PC-3 (cell line): ENCODE measurements around the gene TFDP2. TPM values are rescaled to one million over a fixed set of nuclear protein-coding genes. Genes with fewer than 3 reads are reported as not detected.

Experiments
- ATAC-seq: fragments of 200-7000 bp; cut with Tn5 transposase; 2 replicates; pipeline ENCODE4 v1.9.1; 2020; ENCODE audit warnings: mild to moderate bottlenecking, moderate library complexity
- BruUV-seq: library from RNA; stranded (reverse); fragments of 400-500 nt; replicated peaks from 2 replicates; lab custom pipeline; 2021; lab: Mats Ljungman, UMichigan
- CTCF ChIA-PET: fragments of 300-600 bp; sonication (Branson Sonifier 250); formaldehyde crosslinking; loops from one replicate; lab custom pipeline; 2022; ENCODE audit warnings: antibody characterized with exemption; lab: Charles Lee
- POLR2A ChIA-PET: fragments of 300-600 bp; sonication (Branson Sonifier 250); formaldehyde crosslinking; loops from one replicate; lab custom pipeline; 2022; ENCODE audit warnings: antibody characterized with exemption; ENCODE audit not compliant: unreplicated experiment; lab: Charles Lee
- DNase-seq: peaks from one replicate; pipeline ENCODE4 v3.0.0-alpha.2; 2015
- H2AFZ ChIP-seq: fragments of 300-600 bp; sonication (generic); 2 replicates; pipeline ENCODE4 v1.6.0; 2016; ENCODE audit warnings: antibody characterized with exemption, low read length
- H3F3A ChIP-seq: fragments of 300-600 bp; sonication (generic); one replicate; pipeline ENCODE4 v1.6.0; 2017; ENCODE audit warnings: antibody characterized with exemption, low read length, control low read depth, mild to moderate bottlenecking; ENCODE audit not compliant: unreplicated experiment
- H3K27ac ChIP-seq: fragments of 300-600 bp; sonication (generic); 2 replicates; pipeline ENCODE4 v1.5.1; 2016; ENCODE audit warnings: mild to moderate bottlenecking, low read length
- H3K27me3 ChIP-seq: fragments of 300-600 bp; sonication (generic); 2 replicates; pipeline ENCODE4 v1.6.1; 2016; ENCODE audit warnings: low read length, mixed read lengths
- H3K36me3 ChIP-seq: fragments of 300-600 bp; sonication (generic); 2 replicates; pipeline ENCODE4 v1.6.1; 2016; ENCODE audit warnings: low read depth, mixed run types, low read length, mixed read lengths
- H3K4me1 ChIP-seq: fragments of 300-600 bp; sonication (generic); 2 replicates; pipeline ENCODE4 v1.5.1; 2016; ENCODE audit warnings: low read length; ENCODE audit not compliant: insufficient read depth
- H3K4me2 ChIP-seq: fragments of 300-600 bp; sonication (generic); 2 replicates; pipeline ENCODE4 v1.6.0; 2016; ENCODE audit warnings: low read length
- H3K4me3 ChIP-seq: fragments of 300-600 bp; sonication (generic); 2 replicates; pipeline ENCODE4 v1.5.1; 2016; ENCODE audit warnings: mild to moderate bottlenecking, low read length, mixed read lengths
- H3K79me2 ChIP-seq: fragments of 300-600 bp; sonication (generic); 2 replicates; pipeline ENCODE4 v1.6.1; 2017; ENCODE audit warnings: low read length, mixed read lengths
- H3K9ac ChIP-seq: fragments of 300-600 bp; sonication (generic); 2 replicates; pipeline ENCODE4 v1.6.0; 2016; ENCODE audit warnings: mild to moderate bottlenecking, low read length
- H3K9me2 ChIP-seq: fragments of 300-600 bp; sonication (generic); replicated peaks from 2 replicates; pipeline ENCODE4 v1.6.1; 2016; ENCODE audit warnings: mixed run types, low read length, mixed read lengths
- H3K9me3 ChIP-seq: fragments of 300-600 bp; sonication (generic); 2 replicates; pipeline ENCODE4 v1.6.1; 2016; ENCODE audit warnings: low read length, mixed read lengths
- H4K20me1 ChIP-seq: fragments of 300-600 bp; sonication (generic); 2 replicates; pipeline ENCODE4 v1.6.1; 2016; ENCODE audit warnings: low read length, mixed read lengths
- EZH2 ChIP-seq: fragments of 300-600 bp; sonication (generic); IDR thresholded peaks from one replicate; pipeline ENCODE4 v1.6.1; 2017; ENCODE audit warnings: antibody characterized with exemption, mild to moderate bottlenecking, low read length; ENCODE audit not compliant: unreplicated experiment
- EZH2phosphoT487 ChIP-seq: fragments of 300-600 bp; sonication (generic); IDR thresholded peaks from 2 replicates; pipeline ENCODE4 v1.6.1; 2018; ENCODE audit warnings: mild to moderate bottlenecking, antibody characterized with exemption, low read length, borderline replicate concordance
- intact Hi-C: fragments of 100-400 bp; cut with micrococcal nuclease; formaldehyde crosslinking; loops from 2 replicates; pipeline ENCODE4 v1.9.0; 2023
- total RNA-seq: library from RNA; depleted of rRNA; stranded (reverse); fragments of >200 nt; gene quantifications from 2 replicates; pipeline ENCODE4 v1.2.3, GENCODE V29; 2014
- TF ChIP-seq, protein P1 (sequence below): fragments of 300-600 bp; sonication (generic); conservative IDR thresholded peaks from 2 replicates; pipeline ENCODE4 v1.5.1; 2017; ENCODE audit warnings: antibody characterized with exemption, low read depth, mild to moderate bottlenecking, low read length

Gene TFDP2
- total RNA-seq, 1 experiment from 2014 or later = 37.9 TPM

DNA sequence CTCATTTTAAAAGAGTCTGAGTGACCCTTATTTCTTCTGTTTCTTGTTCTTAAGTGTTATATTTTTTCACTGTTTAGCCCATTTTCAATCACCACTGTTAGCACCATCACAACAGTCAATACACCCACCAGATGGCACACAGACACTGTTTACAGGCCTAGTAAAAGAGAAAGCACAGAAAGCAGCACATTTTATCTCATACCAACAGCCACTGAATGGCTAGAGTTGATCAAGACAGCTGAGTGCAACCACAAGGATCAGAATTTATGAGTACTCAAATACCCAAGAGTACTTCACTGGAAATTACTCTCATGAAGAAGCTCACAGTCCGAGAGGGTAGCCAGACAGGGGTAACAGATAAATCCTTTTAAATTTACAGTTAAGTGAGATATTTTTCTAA, 127.0 kb downstream of the TFDP2 start:
- Histone ChIP-seq H3K4me2 (no peak overlapping the region), H2AFZ (no peak overlapping the region), H3K27me3 (no peaks in the 10 kb centered on the region), H3K4me1 (no peaks in the 10 kb centered on the region), H3K9me2 (no peaks in the 10 kb centered on the region), H3K27ac (no peak overlapping the region), H4K20me1 (no peaks in the 10 kb centered on the region), H3K9me3 (no peaks in the 10 kb centered on the region), H3K79me2 (no peaks in the 10 kb centered on the region), H3K4me3 (no peak overlapping the region), H3K9ac (no peak overlapping the region), H3K36me3 (no peaks in the 10 kb centered on the region), H3F3A (no peaks in the 10 kb centered on the region)
- BruUV-seq = no TSS peak
- ChIA-PET POLR2A (no interaction called here), CTCF (no interaction called here)
- TF ChIP-seq, protein P1, sequence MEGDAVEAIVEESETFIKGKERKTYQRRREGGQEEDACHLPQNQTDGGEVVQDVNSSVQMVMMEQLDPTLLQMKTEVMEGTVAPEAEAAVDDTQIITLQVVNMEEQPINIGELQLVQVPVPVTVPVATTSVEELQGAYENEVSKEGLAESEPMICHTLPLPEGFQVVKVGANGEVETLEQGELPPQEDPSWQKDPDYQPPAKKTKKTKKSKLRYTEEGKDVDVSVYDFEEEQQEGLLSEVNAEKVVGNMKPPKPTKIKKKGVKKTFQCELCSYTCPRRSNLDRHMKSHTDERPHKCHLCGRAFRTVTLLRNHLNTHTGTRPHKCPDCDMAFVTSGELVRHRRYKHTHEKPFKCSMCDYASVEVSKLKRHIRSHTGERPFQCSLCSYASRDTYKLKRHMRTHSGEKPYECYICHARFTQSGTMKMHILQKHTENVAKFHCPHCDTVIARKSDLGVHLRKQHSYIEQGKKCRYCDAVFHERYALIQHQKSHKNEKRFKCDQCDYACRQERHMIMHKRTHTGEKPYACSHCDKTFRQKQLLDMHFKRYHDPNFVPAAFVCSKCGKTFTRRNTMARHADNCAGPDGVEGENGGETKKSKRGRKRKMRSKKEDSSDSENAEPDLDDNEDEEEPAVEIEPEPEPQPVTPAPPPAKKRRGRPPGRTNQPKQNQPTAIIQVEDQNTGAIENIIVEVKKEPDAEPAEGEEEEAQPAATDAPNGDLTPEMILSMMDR = peak; percentile 26; the same call in 1 of the 2 replicates
- TF ChIP-seq EZH2 = no peak
- no peak for TF ChIP-seq EZH2phosphoT487
- DNase-seq (peak; percentile 6), ATAC-seq (peak; percentile 53)
- intact Hi-C loops = loop anchor here (2.0 kb wide), 1 partner anchor 258 kb away; no protein-coding TSS in a partner anchor

- Histone ChIP-seq H3K36me3 (no peaks in the 10 kb centered on the region), H4K20me1 (no peaks in the 10 kb centered on the region), H3K4me3 (no peak overlapping the region), H3K4me2 (no peak overlapping the region), H3K9me3 (no peaks in the 10 kb centered on the region), H3K4me1 (no peaks in the 10 kb centered on the region), H3K79me2 (no peaks in the 10 kb centered on the region), H2AFZ (no peak overlapping the region), H3F3A (no peaks in the 10 kb centered on the region), H3K9me2 (no peaks in the 10 kb centered on the region), H3K27ac (no peak overlapping the region), H3K27me3 (no peaks in the 10 kb centered on the region), H3K9ac (no peak overlapping the region)
- intact Hi-C loops = no loop called here
- no peak for ATAC-seq
- CTCF ChIA-PET = no interaction called here
- no TSS peak for BruUV-seq
- DNase-seq = no peak
- TF ChIP-seq EZH2 (no peak), EZH2phosphoT487 (no peak)
- TF ChIP-seq, protein P1 = no peak
- POLR2A ChIA-PET = no interaction called here
These were observed 128.2 kb downstream of the TFDP2 start for GRCh38 chr3:142021127-142021526.

- Histone ChIP-seq H3K36me3 (no peaks in the 10 kb centered on the region), H3K4me2 (no peak overlapping the region), H3K27me3 (no peaks in the 10 kb centered on the region), H3K9me2 (no peaks in the 10 kb centered on the region), H3K79me2 (no peaks in the 10 kb centered on the region), H3K4me3 (no peak overlapping the region), H3K4me1 (no peaks in the 10 kb centered on the region), H4K20me1 (no peaks in the 10 kb centered on the region), H3K9ac (no peak overlapping the region), H3K27ac (no peak overlapping the region), H2AFZ (no peak overlapping the region), H3F3A (no peaks in the 10 kb centered on the region), H3K9me3 (no peaks in the 10 kb centered on the region)
- no peak for TF ChIP-seq EZH2
- TF ChIP-seq, protein P1 = no peak
- no peak for TF ChIP-seq EZH2phosphoT487
- intact Hi-C loops = no loop called here
- ChIA-PET CTCF (no interaction called here), POLR2A (no interaction called here)
- BruUV-seq = no TSS peak
- ATAC-seq = no peak
- no peak for DNase-seq
These were observed 129.5 kb downstream of the TFDP2 start for GRCh38 chr3:142019794-142020320.
